Lower leg skin (tissue), 4 donors: ENCODE results near the gene MCAT. TPM values are rescaled to one million over a fixed set of nuclear protein-coding genes. Genes with fewer than 3 reads are reported as not detected.

ENCODE experiments used
- DNase-seq, 2 donors: peaks; one replicate each; pipeline ENCODE4 v3.0.0-alpha.2; 2019; ENCODE audit warnings: low spot score in 2 of 2
- H3K4me3 ChIP-seq: fragments of 200-600 bp; sonication (generic); 2 replicates; pipeline ENCODE4 v1.5.1; 2017; ENCODE audit warnings: mild to moderate bottlenecking, low read depth; ENCODE audit not compliant: poor library complexity, severe bottlenecking
- CTCF ChIP-seq, 3 donors: fragments of 450-650 bp; IDR thresholded peaks; one replicate each; pipeline ENCODE4 v1.5.1; 2016; ENCODE audit warnings: antibody characterized with exemption in 3 of 3, mild to moderate bottlenecking in 3 of 3, moderate library complexity in 2 of 3
- POLR2A ChIP-seq, 2 donors: fragments of 450-650 bp; IDR thresholded peaks; one replicate each; pipeline ENCODE4 v1.6.1; 2016 to 2017; ENCODE audit warnings: antibody characterized with exemption in 2 of 2, mild to moderate bottlenecking in 1 of 2, moderate library complexity in 1 of 2
- WGBS, 2 donors: methylation state at CpG; one replicate each; pipeline ENCODE4 v1.1.5; 2018; 5-methylcytosine and 5-hydroxymethylcytosine counted together
- intact Hi-C: fragments of 100-400 bp; cut with DNase I; formaldehyde crosslinking; loops from one replicate; pipeline ENCODE4 v1.15.0; 2023; ENCODE audit warnings: low total_unique reads
- total RNA-seq, 4 donors: library from RNA; depleted of rRNA; stranded (reverse); fragments of >200 nt; gene quantifications; one replicate each; pipeline ENCODE4 v1.1.0, GENCODE V29; 2016

MCAT gene
- total RNA-seq, 4 donors from 2014 or later: 21.5 to 28.1 (median 25.5) TPM

GRCh38 chr22:43163241-43163795 is 20.1 kb upstream of the MCAT start:
- no peak overlapping the region for H3K4me3 ChIP-seq
- intact Hi-C loops: no loop called here
- DNase-seq: no peak
- WGBS, 2 donors: 55 to 82% methylated on average over 5 to 15 of the region's 18 CpGs
- TF ChIP-seq CTCF (IDR thresholded peaks at IDR 0.05): no peak
- TF ChIP-seq POLR2A (IDR thresholded peaks at IDR 0.05): no peak

DNA sequence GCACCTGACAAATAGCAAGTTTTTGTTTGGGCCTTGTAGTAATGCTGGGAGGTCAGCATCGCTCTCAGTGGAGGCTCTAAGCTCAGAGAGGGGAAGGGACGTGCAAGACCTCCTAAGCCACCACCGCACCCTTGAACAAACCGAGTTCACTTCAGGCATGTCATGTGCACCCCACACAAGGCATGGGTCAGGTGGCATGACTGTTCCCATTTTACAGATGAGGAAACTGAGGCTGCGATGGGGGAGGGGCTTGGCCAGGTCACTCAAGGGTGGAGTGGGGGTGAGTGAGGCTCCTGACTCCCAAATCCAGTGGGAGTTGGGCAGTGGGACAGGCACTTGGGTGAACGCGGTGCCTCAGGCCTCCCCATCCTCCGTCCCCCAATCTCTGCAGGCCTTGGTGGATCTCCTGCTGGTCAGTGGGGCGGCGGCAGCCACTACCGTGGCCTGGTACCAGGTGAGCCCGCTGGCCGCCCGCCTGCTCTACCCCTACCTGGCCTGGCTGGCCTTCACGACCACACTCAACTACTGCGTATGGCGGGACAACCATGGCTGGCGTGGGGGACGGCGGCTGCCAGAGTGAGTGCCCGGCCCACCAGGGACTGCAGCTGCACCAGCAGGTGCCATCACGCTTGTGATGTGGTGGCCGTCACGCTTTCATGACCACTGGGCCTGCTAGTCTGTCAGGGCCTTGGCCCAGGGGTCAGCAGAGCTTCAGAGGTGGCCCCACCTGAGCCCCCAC is 19.4 kb upstream of the MCAT start:
- H3K4me3 ChIP-seq: no peak overlapping the region
- intact Hi-C loops: no loop called here
- TF ChIP-seq CTCF (IDR thresholded peaks at IDR 0.05) (no peak), POLR2A (IDR thresholded peaks at IDR 0.05) (no peak)
- WGBS, 2 donors: 91 to 93% methylated on average over 23 to 24 of the region's 24 CpGs
- DNase-seq: no peak

GRCh38 chr22:43160497-43161126 is 17.4 kb upstream of the MCAT start:
- DNase-seq: no peak
- H3K4me3 ChIP-seq: no peak overlapping the region
- intact Hi-C loops: no loop called here
- 88 to 96% methylated on average over 8 of the region's 8 CpGs for WGBS, 2 donors
- TF ChIP-seq CTCF (IDR thresholded peaks at IDR 0.05): no peak

DNA sequence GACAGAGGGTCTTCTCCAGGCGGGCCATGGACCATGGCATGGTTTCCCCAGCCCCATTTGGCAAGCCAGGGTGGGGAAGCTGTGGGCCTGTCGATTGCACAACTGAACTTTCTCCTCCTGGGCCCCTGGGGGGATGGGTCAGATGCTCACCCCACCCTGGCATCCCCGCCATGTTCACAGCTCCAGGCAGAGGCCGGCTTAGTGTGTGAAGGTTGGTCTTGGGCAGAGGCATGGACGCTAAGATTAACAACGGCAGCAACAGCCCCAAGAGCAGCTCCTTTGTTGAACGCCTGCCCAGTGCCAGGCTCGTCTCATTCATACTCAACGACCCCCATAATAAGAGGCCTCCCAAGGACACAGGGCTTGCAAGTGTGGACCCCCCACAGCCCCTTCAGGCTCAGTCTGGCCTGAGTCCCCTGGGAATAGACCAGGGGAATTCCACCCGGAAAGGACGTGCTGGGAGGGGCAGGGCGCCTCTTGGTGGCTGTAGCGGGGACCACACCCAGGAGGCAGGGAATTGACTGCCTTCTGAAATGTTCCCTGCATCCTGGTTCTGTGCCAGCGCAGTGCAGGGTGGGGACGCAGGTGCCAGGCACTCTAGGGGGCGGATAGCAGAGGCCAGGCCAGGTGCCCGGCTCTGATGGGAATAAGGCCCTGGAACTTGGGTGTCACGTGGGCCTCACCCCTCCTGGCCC is 16.4 kb upstream of the MCAT start:
- WGBS, 2 donors: 23 to 51% methylated on average over 10 to 13 of the region's 18 CpGs
- intact Hi-C loops: no loop called here

More for the DNA sequence above, 16.4 kb upstream of the MCAT start:
- TF ChIP-seq CTCF (IDR thresholded peaks at IDR 0.05): no peak
- TF ChIP-seq POLR2A (IDR thresholded peaks at IDR 0.05): no peak
- H3K4me3 ChIP-seq: no peak overlapping the region
- no peak for DNase-seq
